RWPE2 (cell line): ENCODE results near the gene STARD5.

ENCODE experiments used
- ATAC-seq: fragments of 200-7000 bp; cut with Tn5 transposase; 3 replicates; pipeline ENCODE4 v1.9.1; 2021; ENCODE audit warnings: low read depth
- DNase-seq: peaks from one replicate; pipeline ENCODE4 v3.0.0-alpha.2; 2020; ENCODE audit warnings: low spot score
- H3K27ac ChIP-seq: fragments of 450-650 bp; 2 replicates; pipeline ENCODE4 v1.5.1; 2017; ENCODE audit warnings: mild to moderate bottlenecking; ENCODE audit not compliant: poor library complexity, severe bottlenecking
- H3K27me3 ChIP-seq: fragments of 250-450 bp; sonication (Bioruptor Pico); 2 replicates; pipeline ENCODE4 v1.5.1; 2021; ENCODE audit warnings: mild to moderate bottlenecking, moderate library complexity; ENCODE audit not compliant: insufficient read depth, poor library complexity, severe bottlenecking
- H3K36me3 ChIP-seq: fragments of 250-450 bp; sonication (Bioruptor Pico); 2 replicates; pipeline ENCODE4 v1.5.1; 2020; ENCODE audit warnings: low read depth, mild to moderate bottlenecking, moderate library complexity
- H3K4me1 ChIP-seq: fragments of 250-450 bp; sonication (Bioruptor Pico); 2 replicates; pipeline ENCODE4 v1.5.1; 2021; ENCODE audit warnings: mild to moderate bottlenecking, moderate library complexity; ENCODE audit not compliant: insufficient read depth, poor library complexity, severe bottlenecking
- H3K4me3 ChIP-seq: fragments of 250-450 bp; sonication (Bioruptor Pico); 2 replicates; pipeline ENCODE4 v1.5.1; 2021; ENCODE audit warnings: mild to moderate bottlenecking, moderate library complexity; ENCODE audit not compliant: severe bottlenecking
- H3K9me3 ChIP-seq: fragments of 250-450 bp; sonication (Bioruptor Pico); 2 replicates; pipeline ENCODE4 v1.5.1; 2021; ENCODE audit warnings: mild to moderate bottlenecking, moderate library complexity; ENCODE audit not compliant: severe bottlenecking
- CTCF ChIP-seq: fragments of 450-650 bp; IDR thresholded peaks from one replicate; pipeline ENCODE4 v1.5.1; 2017; ENCODE audit warnings: mild to moderate bottlenecking, moderate library complexity; ENCODE audit not compliant: poor library complexity, severe bottlenecking

Gene STARD5

DNA sequence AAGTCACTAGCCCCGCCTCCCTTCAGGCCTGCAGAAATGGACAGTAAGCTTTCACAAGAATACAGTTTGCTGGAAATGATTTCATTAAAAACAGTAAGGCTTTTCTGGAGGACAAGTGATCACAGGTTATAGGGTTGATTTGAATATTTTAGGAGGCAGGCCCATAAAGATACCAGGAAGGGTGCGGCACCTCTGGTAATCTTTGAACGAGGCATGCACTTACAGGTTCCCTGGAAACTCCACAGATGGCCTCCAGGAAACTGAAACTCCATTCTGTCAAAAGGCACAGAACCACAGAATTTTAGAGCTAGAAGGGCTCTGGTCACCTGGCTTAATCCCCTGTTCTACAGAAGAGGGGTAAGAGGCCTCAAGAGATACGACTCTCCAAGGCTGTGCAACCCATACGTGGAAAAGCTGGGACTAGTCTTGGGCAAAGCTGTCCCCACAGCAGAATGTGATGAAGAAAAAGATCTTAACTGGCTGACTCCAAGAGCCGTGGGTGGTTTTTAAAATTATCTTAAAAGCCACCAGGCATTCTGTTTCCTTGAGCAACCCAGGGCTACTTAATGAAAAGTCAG lies 1.2 kb downstream of the STARD5 start:
- Histone ChIP-seq H3K27ac (peak overlapping the region; percentile 51), H3K36me3 (peaks cover 40% of the 10 kb centered on the region), H3K27me3 (no peaks in the 10 kb centered on the region), H3K4me3 (peak overlapping the region; percentile 16), H3K9me3 (no peaks in the 10 kb centered on the region), H3K4me1 (peaks cover 6% of the 10 kb centered on the region)
- TF ChIP-seq CTCF: no peak
- ATAC-seq: peak; percentile 16
- no peak for DNase-seq

- Histone ChIP-seq H3K9me3 (no peaks in the 10 kb centered on the region), H3K4me3 (no peak overlapping the region), H3K27me3 (no peaks in the 10 kb centered on the region), H3K4me1 (peaks cover 6% of the 10 kb centered on the region), H3K36me3 (peaks cover 47% of the 10 kb centered on the region), H3K27ac (no peak overlapping the region)
- DNase-seq (no peak), ATAC-seq (no peak)
- TF ChIP-seq CTCF: no peak
These were observed 2.3 kb downstream of the STARD5 start for GRCh38 chr15:81321667-81322066.

DNA sequence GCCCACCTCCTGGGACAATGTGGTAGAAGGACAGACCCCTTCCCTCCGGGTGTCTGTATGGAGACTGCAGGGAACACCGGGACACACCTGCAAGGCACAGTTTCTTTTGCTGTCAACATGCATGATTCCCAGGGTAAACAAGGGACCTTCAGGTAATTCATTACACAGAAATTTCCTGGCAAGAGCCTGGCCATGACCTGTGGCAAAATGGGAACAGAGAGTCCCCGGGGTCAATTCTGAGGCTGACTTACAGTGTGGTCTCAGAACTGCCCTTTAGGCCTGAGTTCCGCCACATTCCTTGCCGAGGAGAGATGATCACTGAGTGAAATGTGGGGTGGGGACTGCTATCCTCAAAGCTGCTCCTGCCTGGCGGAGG lies 6.3 kb downstream of the STARD5 start:
- no peak for ATAC-seq
- Histone ChIP-seq H3K4me1 (peaks cover 15% of the 10 kb centered on the region), H3K27ac (no peak overlapping the region), H3K36me3 (peaks cover 67% of the 10 kb centered on the region), H3K9me3 (no peaks in the 10 kb centered on the region), H3K4me3 (no peak overlapping the region), H3K27me3 (no peaks in the 10 kb centered on the region)
- TF ChIP-seq CTCF: no peak
- no peak for DNase-seq

DNA sequence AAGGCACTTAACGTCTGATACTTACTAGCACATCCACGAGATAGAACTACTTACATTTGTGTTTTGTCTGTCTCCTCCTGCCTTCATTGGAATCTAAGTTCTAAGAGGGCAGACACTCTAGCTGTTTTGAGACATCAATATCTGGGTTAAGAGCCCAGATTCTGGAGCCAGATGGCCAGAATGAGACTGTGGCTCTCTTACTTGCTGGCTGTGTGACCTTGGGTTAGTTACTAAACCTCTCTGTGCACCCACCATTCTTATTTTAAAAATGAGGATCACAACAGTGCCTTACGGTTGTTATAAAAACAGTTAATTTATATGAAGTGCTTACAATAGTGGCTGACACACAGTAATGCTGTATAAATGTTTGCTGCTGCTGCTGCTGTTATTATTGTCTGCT lies 7.7 kb downstream of the STARD5 start:
- ATAC-seq (no peak), DNase-seq (no peak)
- Histone ChIP-seq H3K4me3 (no peak overlapping the region), H3K27me3 (no peaks in the 10 kb centered on the region), H3K9me3 (no peaks in the 10 kb centered on the region), H3K4me1 (peaks cover 14% of the 10 kb centered on the region), H3K27ac (no peak overlapping the region), H3K36me3 (peaks cover 68% of the 10 kb centered on the region)
- no peak for TF ChIP-seq CTCF

DNA sequence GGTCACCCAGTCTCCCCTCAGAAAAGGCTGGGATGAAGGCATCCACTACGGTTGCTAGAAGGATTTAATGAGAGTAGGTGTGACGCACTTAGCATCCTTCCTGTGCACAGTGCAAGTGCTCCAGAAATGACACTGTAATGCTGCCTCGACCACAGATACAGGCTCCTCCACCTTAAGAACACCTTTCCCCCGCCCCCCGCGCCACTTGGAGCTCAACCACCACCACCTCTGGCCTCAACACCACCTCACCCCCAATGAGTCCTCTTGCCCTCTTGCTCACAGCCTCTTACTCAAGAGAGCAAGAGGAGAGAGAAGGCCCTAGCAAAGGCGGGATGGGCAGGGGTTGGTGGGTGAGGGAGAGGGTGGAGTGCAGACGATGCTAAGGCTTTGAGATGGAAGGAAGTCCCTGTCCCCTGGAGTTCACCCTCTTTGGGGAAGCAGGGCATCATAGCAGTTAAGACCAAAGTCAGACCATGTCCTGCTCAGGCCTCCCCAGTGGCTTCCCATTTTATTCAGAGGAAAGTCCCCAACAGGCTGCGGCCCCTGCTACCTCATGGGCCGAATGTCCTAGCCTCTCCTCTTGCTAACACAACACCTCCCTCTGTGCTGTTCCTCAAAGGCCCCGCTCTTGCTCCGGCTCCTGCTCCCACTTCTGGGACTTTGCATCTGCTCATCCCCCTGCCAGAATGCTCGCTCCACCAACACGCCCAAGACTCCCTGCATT lies 8.3 kb downstream of the STARD5 start:
- Histone ChIP-seq H3K36me3 (peaks cover 61% of the 10 kb centered on the region), H3K4me1 (peaks cover 14% of the 10 kb centered on the region), H3K4me3 (no peak overlapping the region), H3K9me3 (no peaks in the 10 kb centered on the region), H3K27ac (no peak overlapping the region), H3K27me3 (no peaks in the 10 kb centered on the region)
- DNase-seq (no peak), ATAC-seq (no peak)
- no peak for TF ChIP-seq CTCF
